HG03064 (cell line): ENCODE results near the gene ADCYAP1R1.

Source experiments
- ATAC-seq: cut with Tn5 transposase; IDR thresholded peaks from one replicate; pipeline ENCODE4 v1.9.1; 2021; ENCODE audit warnings: low read depth; ENCODE audit not compliant: unreplicated experiment

The ADCYAP1R1 gene

GRCh38 chr7:31036924-31037323 lies 15.2 kb upstream of the ADCYAP1R1 start:
- ATAC-seq, result no peak

DNA sequence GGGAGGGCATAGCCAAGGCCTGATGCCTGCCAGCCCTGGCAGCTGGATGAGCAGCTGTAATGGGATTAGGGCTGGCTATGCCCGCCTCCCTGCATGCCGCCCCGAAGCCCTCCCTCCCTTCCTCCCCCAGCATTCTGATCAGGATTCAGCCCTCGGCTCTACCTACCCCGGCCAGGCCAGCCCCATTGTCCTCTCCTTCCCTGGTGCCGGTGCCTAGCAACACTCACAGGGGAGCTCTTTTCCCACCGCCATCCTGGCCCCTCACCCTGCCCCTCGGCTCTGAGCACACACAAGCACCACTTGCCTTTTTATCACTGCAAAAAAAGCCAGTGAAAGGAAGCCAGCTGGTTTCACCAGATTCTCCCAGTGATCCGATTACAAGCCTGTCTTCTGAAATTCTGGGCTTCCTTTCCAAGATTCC lies 9.0 kb upstream of the ADCYAP1R1 start:
- ATAC-seq, result no peak

GRCh38 chr7:31044529-31044928 lies 7.6 kb upstream of the ADCYAP1R1 start:
- no peak for ATAC-seq

DNA sequence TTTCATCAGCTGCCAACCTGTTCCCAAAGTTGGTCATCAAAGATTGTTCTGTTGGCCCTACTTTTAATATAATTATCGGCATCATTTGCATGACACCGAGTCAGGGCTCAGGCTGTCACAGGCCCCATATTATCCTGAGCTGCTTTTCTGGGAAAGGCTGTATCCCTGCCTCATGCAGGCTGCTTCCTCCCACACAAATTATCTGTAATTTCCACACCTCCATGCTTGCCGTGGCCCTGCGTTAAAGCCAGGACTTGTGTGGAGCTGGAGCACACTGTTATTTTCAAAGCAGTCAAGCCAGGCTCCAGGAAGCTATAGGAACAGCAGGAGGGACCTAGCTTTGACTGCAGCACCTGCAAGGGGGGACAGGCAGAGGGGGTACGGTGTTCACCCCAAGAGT lies 5.4 kb upstream of the ADCYAP1R1 start:
- no peak for ATAC-seq

DNA sequence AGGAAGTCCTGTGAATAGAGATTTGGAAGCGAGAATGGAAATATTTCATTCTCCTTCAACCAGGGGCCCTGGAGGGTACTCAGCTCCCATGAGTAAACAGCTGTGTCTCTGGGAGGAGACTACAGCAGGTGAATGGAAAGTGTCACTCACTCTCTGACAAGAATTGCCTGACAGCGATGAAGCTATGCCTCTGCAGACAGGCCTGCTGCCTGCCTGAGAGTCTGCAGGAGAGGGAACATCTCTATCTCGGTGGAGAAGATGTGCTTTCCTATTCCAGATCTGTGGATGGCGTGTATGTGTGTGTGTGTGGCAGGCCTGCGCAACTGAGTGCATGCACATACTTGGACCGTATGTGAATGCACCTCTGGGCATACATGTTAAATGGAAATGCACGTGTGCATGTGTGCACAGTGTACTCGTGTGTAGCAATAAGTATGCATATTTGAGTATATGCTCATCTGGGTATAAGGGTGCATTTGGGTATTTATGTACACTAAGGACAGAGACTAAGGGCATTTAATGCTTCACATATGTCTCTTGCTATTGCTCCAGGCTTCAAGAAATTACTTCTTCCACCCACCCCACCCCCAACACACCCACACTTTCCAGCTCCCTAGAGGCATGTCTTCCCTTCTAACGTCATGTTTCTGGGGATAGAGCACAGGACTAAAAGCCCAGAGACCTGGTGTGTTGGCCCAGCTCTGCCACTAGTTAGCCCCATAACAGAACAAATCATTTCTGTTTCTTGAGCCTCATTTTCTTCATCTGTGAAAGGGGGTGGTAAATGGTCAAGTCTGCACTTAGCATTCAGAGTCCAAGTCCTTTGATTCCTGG lies 4.6 kb upstream of the ADCYAP1R1 start:
- ATAC-seq, result no peak

DNA sequence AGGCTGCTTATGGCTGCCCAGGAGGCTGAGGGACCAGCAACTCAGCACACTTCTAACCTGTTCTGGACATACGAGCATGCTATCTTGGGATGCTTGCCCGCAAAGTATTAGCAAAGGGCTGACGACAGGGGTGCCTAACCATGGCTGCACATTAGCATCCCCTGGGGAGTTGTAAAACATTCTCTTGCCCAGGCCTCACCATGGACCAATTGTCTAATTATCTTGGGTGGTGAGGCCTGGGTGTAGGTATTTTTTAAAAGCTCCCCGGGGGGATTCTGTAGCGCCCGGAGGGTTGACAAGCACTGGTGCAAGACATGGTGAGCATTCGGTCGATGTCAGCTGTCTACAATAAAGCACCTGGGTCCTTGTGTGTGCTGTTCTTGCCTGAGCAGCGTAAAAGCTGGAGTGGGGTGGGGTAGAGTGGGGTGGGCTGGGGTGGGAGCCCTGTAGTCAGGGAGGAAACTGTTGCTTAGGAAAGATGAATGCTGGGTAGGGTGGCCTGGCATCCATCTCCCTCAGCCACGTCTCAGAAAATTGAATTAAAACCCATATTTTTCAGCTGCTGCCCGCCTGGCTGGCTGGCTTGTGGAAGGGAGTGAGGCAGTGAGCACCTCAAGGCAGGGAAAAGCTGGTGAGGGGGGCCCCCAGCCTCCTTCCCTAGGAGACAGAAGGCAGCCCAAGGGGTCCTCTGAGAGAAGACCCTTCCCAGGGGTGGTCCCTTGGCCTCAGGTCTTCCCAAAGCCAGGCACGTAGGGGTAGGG lies 2.9 kb upstream of the ADCYAP1R1 start:
- no peak for ATAC-seq

DNA sequence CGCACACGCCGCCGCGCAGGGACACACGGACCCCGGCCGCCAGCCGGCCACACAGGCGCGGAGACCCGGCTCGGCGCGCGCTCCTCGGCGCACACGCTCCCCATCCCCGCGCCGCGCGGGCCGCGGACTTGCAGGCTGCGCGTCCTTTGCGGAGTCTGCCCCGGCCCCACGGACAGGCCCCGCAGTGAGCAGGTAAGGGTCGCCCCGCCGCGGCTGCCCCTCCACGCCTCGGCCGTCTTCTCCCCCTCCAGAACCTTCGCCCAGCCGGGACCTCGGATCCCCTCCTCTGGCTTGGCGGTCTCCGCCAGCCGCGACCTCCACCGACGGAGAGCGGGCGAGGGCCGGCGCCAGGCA lies 356 bp downstream of the ADCYAP1R1 start:
- no peak for ATAC-seq

GRCh38 chr7:31052841-31053601 lies 913 bp downstream of the ADCYAP1R1 start:
- ATAC-seq, result no peak

- no peak for ATAC-seq
Observed at GRCh38 chr7:31053986-31054385, 1.9 kb downstream of the ADCYAP1R1 start.

DNA sequence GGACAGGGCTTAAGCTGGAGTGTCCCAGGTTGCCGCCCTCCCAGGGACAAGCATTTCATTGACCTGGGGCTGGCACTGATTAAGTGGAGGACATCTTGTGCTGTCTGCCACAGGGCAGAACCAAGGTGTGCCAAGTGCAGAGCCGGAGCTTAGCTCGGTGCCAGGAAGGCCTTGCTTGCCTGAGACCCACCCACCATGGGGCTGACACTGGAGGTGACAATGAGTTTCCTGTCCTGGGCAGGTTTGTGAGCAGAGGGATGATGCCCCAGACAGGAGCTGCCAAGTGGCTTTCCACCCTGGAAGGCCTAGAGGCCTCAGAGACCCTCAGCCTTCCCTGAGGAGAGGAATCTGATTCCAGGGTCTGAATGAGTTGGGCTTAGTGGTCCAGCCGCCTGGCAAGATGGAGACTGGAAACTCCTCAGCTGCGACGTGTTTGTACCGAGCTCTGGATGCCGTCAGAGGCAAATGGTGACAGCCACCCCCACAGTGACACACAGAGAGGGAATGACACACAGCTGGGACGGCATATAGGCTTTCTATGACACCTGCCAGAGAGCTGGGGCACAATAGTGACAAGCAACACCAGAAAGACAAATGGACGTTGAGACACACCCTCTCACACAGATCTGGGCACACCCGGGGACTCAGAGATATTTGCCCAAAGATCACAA lies 2.6 kb downstream of the ADCYAP1R1 start:
- ATAC-seq, result no peak

DNA sequence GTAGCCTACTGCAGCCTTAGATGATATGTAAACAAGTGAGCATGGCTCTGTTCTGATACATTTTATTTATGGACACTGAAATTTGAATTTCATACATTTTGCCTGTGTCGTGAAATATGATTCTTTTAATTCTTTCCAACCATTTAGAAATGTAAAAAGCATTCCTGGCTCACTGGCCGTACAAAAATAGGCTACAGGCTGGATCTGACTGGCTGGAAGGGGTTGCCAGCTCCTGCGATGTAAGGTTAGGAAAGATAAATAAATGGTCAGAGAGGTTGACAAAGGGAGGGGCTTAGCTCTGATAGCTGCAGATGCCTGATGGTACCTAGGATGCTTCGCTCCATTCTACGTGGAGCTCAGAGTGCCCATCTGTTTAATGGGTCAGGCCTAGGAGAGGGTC lies 3.4 kb downstream of the ADCYAP1R1 start:
- no peak for ATAC-seq

- ATAC-seq, result no peak
Observed at GRCh38 chr7:31056775-31057346, 4.8 kb downstream of the ADCYAP1R1 start.

- no peak for ATAC-seq
Observed at GRCh38 chr7:31058122-31058521, 6.0 kb downstream of the ADCYAP1R1 start.

- ATAC-seq, result no peak
Observed at GRCh38 chr7:31058688-31059087, 6.6 kb downstream of the ADCYAP1R1 start.

DNA sequence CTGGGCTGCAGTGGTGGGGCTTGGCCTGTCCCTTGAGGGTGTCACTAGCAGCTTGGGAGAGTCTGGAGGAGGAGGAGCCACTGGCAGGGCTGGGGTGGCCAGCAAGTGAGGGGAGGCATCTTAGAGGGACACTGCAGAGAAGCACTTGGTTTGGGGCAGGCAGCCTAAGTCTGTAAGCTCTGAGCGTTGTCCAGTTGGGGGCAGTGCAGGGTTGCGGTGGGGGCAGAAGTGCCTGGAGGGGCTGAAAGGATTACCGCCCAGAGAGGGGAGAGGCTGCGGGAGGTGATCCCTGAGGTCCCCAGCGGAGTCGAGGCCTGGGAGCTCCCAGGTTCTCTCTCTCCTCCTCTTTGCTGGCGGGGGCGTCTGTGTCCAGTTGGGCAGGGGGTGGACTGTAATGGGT lies 7.4 kb downstream of the ADCYAP1R1 start:
- ATAC-seq, result no peak

DNA sequence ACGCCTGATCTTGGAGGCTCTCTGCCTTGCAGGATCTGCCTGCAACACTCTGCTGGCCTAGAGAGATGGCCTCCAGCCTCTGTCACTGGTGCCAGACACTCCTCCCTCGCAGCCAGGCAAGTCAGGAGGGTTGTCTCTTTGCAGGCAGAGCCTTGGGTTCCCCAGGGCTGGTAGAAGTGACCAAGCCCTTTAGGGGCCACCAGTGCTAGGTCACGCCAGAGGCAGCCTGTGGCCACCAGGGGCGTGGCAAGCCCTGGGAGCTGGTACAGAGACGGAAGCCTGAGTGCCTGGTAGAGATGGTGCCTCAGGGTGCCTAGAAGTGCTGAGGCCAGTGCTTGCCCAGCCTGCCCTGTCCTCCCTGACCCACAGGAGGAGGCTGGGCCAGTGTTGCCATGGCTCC lies 9.1 kb downstream of the ADCYAP1R1 start:
- no peak for ATAC-seq

DNA sequence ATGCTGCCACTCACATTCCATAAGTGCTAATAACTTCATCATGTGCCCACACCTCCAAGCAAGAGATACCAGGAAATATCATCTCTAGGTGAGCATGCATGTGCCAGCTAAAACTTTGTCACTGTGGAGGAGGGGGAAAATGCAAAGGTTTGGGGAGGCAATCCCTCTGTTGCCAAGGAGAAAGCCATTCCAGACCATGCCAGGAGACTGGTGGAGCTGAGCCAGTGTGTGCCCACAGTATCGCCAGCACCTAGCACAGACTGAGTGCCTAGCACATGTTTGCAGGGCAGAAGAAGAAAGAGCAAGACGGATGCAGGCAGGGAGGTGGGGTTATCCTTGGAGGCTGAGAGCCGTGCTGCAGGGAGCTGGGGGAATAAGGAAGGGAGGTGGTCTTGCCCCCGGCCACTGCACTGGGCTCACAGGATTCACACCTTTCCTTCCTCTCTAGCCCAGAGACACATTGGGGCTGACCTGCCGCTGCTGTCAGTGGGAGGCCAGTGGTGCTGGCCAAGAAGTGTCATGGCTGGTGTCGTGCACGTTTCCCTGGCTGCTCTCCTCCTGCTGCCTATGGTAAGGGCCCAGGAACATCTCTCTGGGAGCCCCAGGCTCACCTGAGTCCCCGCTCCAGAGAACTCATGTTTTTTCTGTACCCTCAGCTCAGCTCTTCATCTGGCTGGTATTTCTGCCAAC lies 10.8 kb downstream of the ADCYAP1R1 start:
- ATAC-seq, result no peak

DNA sequence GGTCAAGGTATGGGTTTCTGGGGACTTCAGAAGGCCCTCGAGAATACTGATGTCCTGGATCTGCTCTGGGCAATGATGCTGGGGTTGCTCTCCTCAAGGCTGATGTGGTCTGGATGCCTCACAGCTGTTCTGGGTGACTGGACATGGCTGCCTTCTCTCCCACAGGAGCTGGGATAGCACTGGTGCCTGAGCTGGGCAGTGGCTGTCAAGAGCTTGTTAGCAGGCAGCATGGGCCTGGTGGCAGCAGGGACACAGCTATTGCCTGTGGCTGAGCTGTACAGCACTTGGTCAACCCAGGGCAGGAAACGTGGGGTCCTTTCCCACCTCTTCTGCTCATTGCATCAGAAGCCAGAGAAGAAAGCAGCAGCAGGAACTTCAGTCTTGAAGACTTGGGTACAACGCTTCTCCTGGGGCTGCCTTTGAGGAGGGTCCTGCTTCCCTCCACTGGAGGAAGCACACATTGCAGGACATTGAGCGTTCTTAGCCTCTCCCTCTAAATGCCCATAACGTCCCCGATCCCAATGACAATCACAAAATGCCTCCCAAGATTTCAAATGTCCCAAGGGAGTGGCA lies 13.0 kb downstream of the ADCYAP1R1 start:
- no peak for ATAC-seq

DNA sequence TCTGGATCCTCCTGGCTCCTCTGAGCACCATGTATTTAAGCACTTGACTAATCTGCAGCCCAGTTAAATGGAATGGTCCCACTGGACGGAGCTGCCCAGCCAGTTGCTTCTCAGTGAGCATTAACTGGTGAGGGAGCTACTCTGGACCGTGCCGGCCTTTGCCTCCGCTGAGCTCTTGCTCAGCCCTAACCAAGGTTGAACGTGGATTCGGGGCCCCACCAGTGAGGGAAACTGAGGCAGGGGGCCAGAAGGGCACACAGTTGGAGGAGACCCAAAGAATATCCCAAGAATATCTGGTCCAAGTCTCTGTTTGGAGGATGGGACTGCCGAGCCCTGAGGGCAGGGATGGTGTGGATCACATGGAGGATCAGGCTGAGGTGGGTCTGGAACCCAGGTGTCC lies 13.7 kb downstream of the ADCYAP1R1 start:
- no peak for ATAC-seq
